Measurements from ENCODE around the gene ENPP3. TPM values are rescaled to one million over a fixed set of nuclear protein-coding genes. Genes with fewer than 3 reads are reported as not detected.

ENPP3 gene
- total RNA-seq, 2 experiments from 2014 or later: 0.22 to 0.34 TPM

DNA sequence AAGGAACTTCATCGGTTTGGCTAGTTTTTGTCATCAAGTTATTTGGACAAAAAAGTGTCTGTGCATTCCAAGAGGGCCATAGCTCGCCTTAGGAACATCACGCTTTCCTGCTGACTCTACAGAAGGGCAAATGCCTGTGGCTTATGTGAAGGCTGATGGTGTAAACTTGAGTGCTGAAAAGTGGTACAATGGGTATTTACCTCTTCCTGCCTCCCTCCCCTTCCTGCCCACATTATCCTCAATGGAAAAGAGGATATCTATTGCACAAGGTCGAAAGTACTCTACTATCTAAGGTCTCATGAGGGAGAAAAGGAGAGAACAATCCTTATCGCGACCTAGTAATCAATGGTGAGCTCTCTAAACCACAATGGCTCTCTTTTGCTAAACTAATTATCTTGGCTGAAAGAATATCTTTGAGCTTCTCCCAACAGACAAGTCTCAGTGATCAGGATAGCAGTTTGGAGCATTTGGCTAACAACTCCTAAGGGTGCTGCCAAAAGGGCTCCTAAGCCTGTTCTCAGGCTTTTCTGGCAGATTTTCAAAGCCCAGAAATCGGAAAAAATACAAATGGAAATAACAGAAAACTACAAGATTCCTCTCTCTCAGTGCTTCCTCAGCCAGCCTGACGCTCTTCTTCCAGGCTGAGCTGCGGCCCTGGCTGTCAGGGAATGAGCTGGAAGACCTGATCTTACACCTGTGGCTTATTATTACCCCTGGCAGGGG, 128.1 kb downstream of the ENPP3 start:
- intact Hi-C loops (cut with DNase I, micrococcal nuclease): no loop called here
- no peaks in the 10 kb centered on the region for H3K4me1 ChIP-seq (ENCODE audit: insufficient read depth, low read length)
- H3K4me1 Mint-ChIP-seq (ENCODE audit: low read depth): no peaks in the 10 kb centered on the region
- H3K27me3 Mint-ChIP-seq: peaks cover 17% of the 10 kb centered on the region
- H3K4me3 Mint-ChIP-seq: no peak overlapping the region
- no peak overlapping the region for H3K4me3 ChIP-seq (ENCODE audit: low read length)
- TF ChIP-seq, protein P1, sequence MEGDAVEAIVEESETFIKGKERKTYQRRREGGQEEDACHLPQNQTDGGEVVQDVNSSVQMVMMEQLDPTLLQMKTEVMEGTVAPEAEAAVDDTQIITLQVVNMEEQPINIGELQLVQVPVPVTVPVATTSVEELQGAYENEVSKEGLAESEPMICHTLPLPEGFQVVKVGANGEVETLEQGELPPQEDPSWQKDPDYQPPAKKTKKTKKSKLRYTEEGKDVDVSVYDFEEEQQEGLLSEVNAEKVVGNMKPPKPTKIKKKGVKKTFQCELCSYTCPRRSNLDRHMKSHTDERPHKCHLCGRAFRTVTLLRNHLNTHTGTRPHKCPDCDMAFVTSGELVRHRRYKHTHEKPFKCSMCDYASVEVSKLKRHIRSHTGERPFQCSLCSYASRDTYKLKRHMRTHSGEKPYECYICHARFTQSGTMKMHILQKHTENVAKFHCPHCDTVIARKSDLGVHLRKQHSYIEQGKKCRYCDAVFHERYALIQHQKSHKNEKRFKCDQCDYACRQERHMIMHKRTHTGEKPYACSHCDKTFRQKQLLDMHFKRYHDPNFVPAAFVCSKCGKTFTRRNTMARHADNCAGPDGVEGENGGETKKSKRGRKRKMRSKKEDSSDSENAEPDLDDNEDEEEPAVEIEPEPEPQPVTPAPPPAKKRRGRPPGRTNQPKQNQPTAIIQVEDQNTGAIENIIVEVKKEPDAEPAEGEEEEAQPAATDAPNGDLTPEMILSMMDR (IDR thresholded peaks at IDR 0.05): no peak
- no peaks in the 10 kb centered on the region for H3K36me3 ChIP-seq (ENCODE audit: insufficient read depth, low read length)
- ATAC-seq (ENCODE audit: poor library complexity): no peak
- H3K27ac Mint-ChIP-seq: no peak overlapping the region
- H3K9me3 Mint-ChIP-seq: no peaks in the 10 kb centered on the region
- H3K27me3 ChIP-seq (ENCODE audit: control insufficient read depth in 1 of 2, insufficient read depth in 2 of 2, low read length in 2 of 2): no peaks in the 10 kb centered on the region
- ChIA-PET POLR2A (no interaction called here), CTCF (no interaction called here)
- no peak overlapping the region for H3K27ac ChIP-seq (ENCODE audit: low read depth in 1 of 2, low read length in 2 of 2)
- no peak for DNase-seq
- no peaks in the 10 kb centered on the region for H3K36me3 Mint-ChIP-seq (ENCODE audit: low read depth)
- H3K9me3 ChIP-seq (ENCODE audit: control insufficient read depth in 1 of 2, insufficient read depth in 1 of 2, low read length in 2 of 2): no peaks in the 10 kb centered on the region

GRCh38 chr6:131765804-131766135, 128.7 kb downstream of the ENPP3 start:
- H3K36me3 ChIP-seq (ENCODE audit: insufficient read depth, low read length): no peaks in the 10 kb centered on the region
- no peak overlapping the region for H3K27ac ChIP-seq (ENCODE audit: low read depth in 1 of 2, low read length in 2 of 2)
- H3K27me3 ChIP-seq (ENCODE audit: control insufficient read depth in 1 of 2, insufficient read depth in 2 of 2, low read length in 2 of 2): no peaks in the 10 kb centered on the region
- intact Hi-C loops (cut with DNase I, micrococcal nuclease): no loop called here
- no peak for DNase-seq
- Mint-ChIP-seq H3K4me1 (ENCODE audit: low read depth) (no peaks in the 10 kb centered on the region), H3K4me3 (no peak overlapping the region), H3K27me3 (peaks cover 17% of the 10 kb centered on the region), H3K27ac (no peak overlapping the region), H3K36me3 (ENCODE audit: low read depth) (no peaks in the 10 kb centered on the region), H3K9me3 (no peaks in the 10 kb centered on the region)
- H3K4me1 ChIP-seq (ENCODE audit: insufficient read depth, low read length): no peaks in the 10 kb centered on the region
- CTCF ChIA-PET: no interaction called here
- POLR2A ChIA-PET: no interaction called here
- H3K4me3 ChIP-seq (ENCODE audit: low read length): no peak overlapping the region
- TF ChIP-seq, protein P1 (IDR thresholded peaks at IDR 0.05): no peak
- ATAC-seq (ENCODE audit: poor library complexity): no peak
- no peaks in the 10 kb centered on the region for H3K9me3 ChIP-seq (ENCODE audit: control insufficient read depth in 1 of 2, insufficient read depth in 1 of 2, low read length in 2 of 2)

- CTCF ChIA-PET: interaction anchor here (0.5 kb wide), 1 partner anchor 1042 kb away, joined by 3 read pairs; no protein-coding TSS in a partner anchor
- POLR2A ChIA-PET: no interaction called here
These were observed 129.5 kb downstream of the ENPP3 start for GRCh38 chr6:131766631-131767030.

More at GRCh38 chr6:131766631-131767030, 129.5 kb downstream of the ENPP3 start:
- no peak overlapping the region for H3K27ac Mint-ChIP-seq
- ATAC-seq (ENCODE audit: poor library complexity) (no peak), DNase-seq (no peak)
- Histone ChIP-seq H3K4me1 (ENCODE audit: insufficient read depth, low read length) (no peaks in the 10 kb centered on the region), H3K27me3 (ENCODE audit: control insufficient read depth in 1 of 2, insufficient read depth in 2 of 2, low read length in 2 of 2) (no peaks in the 10 kb centered on the region), H3K36me3 (ENCODE audit: insufficient read depth, low read length) (no peaks in the 10 kb centered on the region), H3K9me3 (ENCODE audit: control insufficient read depth in 1 of 2, insufficient read depth in 1 of 2, low read length in 2 of 2) (no peaks in the 10 kb centered on the region), H3K4me3 (ENCODE audit: low read length) (no peak overlapping the region), H3K27ac (ENCODE audit: low read depth in 1 of 2, low read length in 2 of 2) (no peak overlapping the region)
- no peaks in the 10 kb centered on the region for H3K4me1 Mint-ChIP-seq (ENCODE audit: low read depth)
- no peaks in the 10 kb centered on the region for H3K36me3 Mint-ChIP-seq (ENCODE audit: low read depth)
- peaks cover 17% of the 10 kb centered on the region for H3K27me3 Mint-ChIP-seq
- TF ChIP-seq, protein P1 (IDR thresholded peaks at IDR 0.05): no peak
- no peaks in the 10 kb centered on the region for H3K9me3 Mint-ChIP-seq
- intact Hi-C loops (cut with DNase I, micrococcal nuclease): no loop called here
- no peak overlapping the region for H3K4me3 Mint-ChIP-seq

Measured in CD4-positive, alpha-beta T cell (primary cell).